Astrocyte of the cerebellum (primary cell): Measurements from ENCODE around the gene TRNT1.

ENCODE experiments used
- DNase-seq: peaks from one replicate; pipeline ENCODE4 v3.0.0-alpha.2; 2011; ENCODE audit warnings: low read depth
- H3K4me3 ChIP-seq: 2 replicates; pipeline ENCODE4 v1.5.1; 2011; ENCODE audit warnings: mild to moderate bottlenecking, low read depth, low read length, moderate library complexity
- CTCF ChIP-seq: IDR thresholded peaks from 2 replicates; pipeline ENCODE4 v1.5.1; 2012; ENCODE audit warnings: low read length, low read depth, moderate library complexity, mild to moderate bottlenecking; ENCODE audit errors: missing control alignments
- in situ Hi-C: cut with HindIII; loops from 2 replicates; pipeline ENCODE4 v1.10.0; 2017; ENCODE audit warnings: low sequenced_read_pairs

TRNT1 gene

GRCh38 chr3:3110299-3110630 lies 16.5 kb upstream of the TRNT1 start, which contains the start of gene IL5RA:
TSS of gene IL5RA (minus strand) at chr3:3110374. CDS start at chr3:3104984, 5,390 bp downstream.
- no peak within 1 kb of the TSS for H3K4me3 ChIP-seq
- TF ChIP-seq CTCF: no peak
- DNase-seq: no peak
- in situ Hi-C loops: no loop called here

DNA sequence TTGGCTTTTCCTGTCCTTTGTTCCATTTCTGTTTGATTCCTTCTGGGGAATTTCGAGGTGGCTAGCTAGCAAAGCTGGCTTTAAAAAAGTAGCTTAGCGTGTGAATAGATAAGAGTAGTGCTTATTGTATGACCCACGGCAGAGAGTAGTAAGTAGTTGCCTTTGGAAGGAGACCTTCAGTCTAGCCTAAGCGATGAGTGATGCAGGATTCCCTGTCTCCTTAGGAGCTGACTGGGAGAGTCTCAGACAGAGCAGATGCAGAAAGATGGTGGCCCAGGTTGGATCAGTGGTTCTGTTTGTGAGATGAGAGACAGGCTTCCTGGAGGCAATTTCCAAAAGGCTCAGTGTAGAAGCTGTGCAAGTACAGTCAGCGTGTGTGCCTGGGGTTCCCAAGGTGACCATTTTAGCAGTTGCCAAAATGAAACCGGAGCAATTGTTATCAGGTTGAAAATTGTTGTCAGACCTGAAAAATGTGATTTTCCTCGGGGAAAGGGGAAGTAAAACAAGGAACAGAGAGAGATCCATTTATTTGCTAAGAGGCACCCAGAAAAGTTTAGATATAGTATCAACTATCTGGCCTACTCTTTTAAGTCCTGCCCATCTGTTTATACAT lies 15.9 kb upstream of the TRNT1 start:
- no peak for DNase-seq
- TF ChIP-seq CTCF: no peak
- H3K4me3 ChIP-seq: no peak overlapping the region
- in situ Hi-C loops: no loop called here

DNA sequence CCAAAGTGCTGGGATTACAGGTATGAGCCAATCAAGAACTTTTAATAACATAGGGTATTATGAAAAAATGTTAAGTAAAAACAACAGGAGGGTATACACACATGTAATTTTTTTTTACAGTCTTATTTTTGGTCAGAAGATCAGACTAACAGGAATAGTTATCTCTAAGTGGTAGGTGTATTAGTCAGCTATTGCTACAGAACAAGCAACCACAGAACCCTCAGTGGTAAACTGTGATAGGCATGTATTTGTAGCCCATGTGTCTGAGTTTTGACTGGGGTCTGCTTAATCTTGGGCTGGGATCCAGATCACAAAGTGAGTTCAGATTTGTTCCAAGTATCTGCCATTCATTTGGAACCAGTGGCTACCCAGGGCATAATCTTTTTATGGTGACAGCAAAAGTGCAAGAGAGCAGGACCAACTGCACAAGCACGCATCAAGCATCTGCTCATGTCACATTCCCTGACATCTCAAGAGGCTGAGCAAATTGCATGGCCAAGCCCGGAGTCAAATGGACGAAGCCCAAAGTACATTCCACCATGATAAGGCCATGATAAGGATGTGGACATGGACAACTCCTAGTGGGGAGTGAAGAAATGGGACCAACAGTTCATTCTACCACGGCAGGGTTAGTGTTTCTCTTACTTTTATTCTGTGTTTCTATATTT lies 13.6 kb upstream of the TRNT1 start:
- in situ Hi-C loops: no loop called here
- no peak overlapping the region for H3K4me3 ChIP-seq
- TF ChIP-seq CTCF: no peak
- DNase-seq: no peak

DNA sequence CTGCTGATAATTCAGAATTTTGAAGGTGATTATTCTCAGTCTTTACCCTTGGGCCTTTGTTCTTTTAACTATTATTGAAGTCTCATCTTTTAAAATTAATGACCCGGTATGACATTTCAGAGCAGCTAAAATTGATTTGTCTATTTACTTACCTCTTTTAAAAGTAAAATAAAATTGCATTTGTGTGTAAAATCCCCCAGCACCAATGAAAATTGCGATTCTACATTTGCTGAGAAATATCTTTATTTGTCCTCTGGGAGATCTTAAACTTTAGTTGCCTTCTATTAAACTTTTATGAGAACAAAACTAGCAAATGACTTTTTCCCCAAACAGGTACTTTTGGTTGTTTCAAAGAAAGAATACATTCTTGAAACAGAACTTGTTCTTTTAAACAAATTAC lies 9.1 kb upstream of the TRNT1 start:
- TF ChIP-seq CTCF: no peak
- DNase-seq: no peak
- H3K4me3 ChIP-seq: no peak overlapping the region
- in situ Hi-C loops: no loop called here

DNA sequence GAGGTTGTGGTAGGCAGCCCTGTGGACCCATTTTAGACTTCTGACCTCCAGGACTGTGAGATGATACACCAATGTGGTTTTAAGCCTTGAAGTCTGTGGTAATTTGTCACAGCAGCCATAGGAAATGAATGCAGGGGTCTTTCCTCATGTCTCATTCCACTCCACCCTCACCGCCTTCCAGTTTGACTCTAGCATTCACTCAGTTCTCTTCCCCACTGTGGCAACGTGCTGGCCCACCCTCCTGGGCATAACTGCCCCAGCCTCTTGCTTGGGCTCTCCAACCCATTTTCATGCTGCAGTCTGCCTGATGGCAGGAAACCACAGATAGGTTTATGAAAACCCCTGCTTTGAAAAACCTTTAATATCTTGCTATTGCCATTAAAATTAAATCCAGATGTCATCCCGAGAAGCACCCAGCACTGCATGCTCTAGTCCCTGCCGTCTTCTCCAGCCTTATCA lies 7.3 kb upstream of the TRNT1 start:
- DNase-seq: no peak
- H3K4me3 ChIP-seq: no peak overlapping the region
- in situ Hi-C loops: no loop called here
- no peak for TF ChIP-seq CTCF

- peak overlapping the region; percentile 90 for H3K4me3 ChIP-seq
- in situ Hi-C loops: no loop called here
- DNase-seq: no peak
- no peak for TF ChIP-seq CTCF
These were observed 763 bp upstream of the TRNT1 start for GRCh38 chr3:3125977-3126376.
